Peyer's patch (tissue), 4 donors: ENCODE measurements around the gene ZC3H4.

Experiments
- POLR2A ChIP-seq, 2 donors: fragments of 450-650 bp; IDR thresholded peaks; one replicate each; pipeline ENCODE4 v1.5.1; 2017; ENCODE audit warnings: antibody characterized with exemption in 2 of 2, mild to moderate bottlenecking in 2 of 2, moderate library complexity in 2 of 2
- TF ChIP-seq, protein P1 (sequence below), 6 experiments: fragments of 450-650 bp in 4 of 6; fragments of 200-600 bp in 2 of 6; sonication (generic) in 1 of 6; IDR thresholded peaks; one replicate each; pipeline ENCODE4 v1.5.1; 2017 to 2019; ENCODE audit warnings: antibody characterized with exemption in 6 of 6, mild to moderate bottlenecking in 3 of 6, moderate library complexity in 1 of 6

GRCh38 chr19:47109177-47109540, 4.4 kb downstream of the ZC3H4 start:
- TF ChIP-seq, protein P1, sequence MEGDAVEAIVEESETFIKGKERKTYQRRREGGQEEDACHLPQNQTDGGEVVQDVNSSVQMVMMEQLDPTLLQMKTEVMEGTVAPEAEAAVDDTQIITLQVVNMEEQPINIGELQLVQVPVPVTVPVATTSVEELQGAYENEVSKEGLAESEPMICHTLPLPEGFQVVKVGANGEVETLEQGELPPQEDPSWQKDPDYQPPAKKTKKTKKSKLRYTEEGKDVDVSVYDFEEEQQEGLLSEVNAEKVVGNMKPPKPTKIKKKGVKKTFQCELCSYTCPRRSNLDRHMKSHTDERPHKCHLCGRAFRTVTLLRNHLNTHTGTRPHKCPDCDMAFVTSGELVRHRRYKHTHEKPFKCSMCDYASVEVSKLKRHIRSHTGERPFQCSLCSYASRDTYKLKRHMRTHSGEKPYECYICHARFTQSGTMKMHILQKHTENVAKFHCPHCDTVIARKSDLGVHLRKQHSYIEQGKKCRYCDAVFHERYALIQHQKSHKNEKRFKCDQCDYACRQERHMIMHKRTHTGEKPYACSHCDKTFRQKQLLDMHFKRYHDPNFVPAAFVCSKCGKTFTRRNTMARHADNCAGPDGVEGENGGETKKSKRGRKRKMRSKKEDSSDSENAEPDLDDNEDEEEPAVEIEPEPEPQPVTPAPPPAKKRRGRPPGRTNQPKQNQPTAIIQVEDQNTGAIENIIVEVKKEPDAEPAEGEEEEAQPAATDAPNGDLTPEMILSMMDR (IDR thresholded peaks at IDR 0.05) = no peak
- TF ChIP-seq POLR2A (IDR thresholded peaks at IDR 0.05) = no peak
